ENCODE results near the gene COPS3. TPM values are rescaled to one million over a fixed set of nuclear protein-coding genes. Genes with fewer than 3 reads are reported as not detected.

The COPS3 gene
- total RNA-seq, 4 donors from 2014 or later, result 51.8 to 85.3 (median 54.8) TPM

GRCh38 chr17:17242246-17242645 is 38.8 kb downstream of the COPS3 start:
- WGBS, 2 donors (ENCODE audit: low coverage in 1 of 2), result 83% methylated on average over 1 of the region's 7 CpGs; no CpG with 5 or more reads in 1 of the 2 donors
- Histone ChIP-seq H3K9me3 (no peaks in the 10 kb centered on the region), H3K4me3 (no peak overlapping the region), H3K4me1 (peaks cover 0 to 12% (median 0%) of the 10 kb centered on the region in 3 donors), H3K27ac (no peak overlapping the region), H3K36me3 (peaks cover 0 to 22% of the 10 kb centered on the region in 2 donors), H3K27me3 (no peaks in the 10 kb centered on the region)
- no peak for ATAC-seq
- TF ChIP-seq POLR2A (IDR thresholded peaks at IDR 0.05) (no peak), POLR2AphosphoS5 (IDR thresholded peaks at IDR 0.05) (no peak), EP300 (IDR thresholded peaks at IDR 0.05) (no peak), CTCF (IDR thresholded peaks at IDR 0.05) (no peak)

DNA sequence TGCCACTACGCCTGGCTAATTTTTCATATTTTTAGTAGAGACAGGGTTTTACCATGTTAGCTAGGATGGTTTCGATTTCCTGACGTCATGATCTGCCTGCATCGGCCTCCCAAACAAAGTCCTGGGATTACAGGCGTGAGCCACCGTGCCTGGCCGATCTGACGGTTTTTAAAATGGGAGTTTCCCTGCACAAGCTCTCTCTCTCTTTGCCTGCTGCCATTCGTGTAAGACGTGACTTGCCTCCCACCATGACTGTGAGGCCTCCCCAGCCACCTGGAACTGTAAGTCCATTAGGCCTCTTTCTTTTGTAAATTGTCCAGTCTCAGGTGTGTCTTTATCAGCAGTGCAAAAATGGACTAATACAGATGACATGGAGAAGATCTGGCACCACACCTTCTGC is 39.4 kb downstream of the COPS3 start:
- Histone ChIP-seq H3K4me1 (peaks cover 0 to 12% (median 0%) of the 10 kb centered on the region in 3 donors), H3K9me3 (no peaks in the 10 kb centered on the region), H3K27me3 (no peaks in the 10 kb centered on the region), H3K36me3 (peaks cover 0 to 16% of the 10 kb centered on the region in 2 donors), H3K27ac (no peak overlapping the region), H3K4me3 (no peak overlapping the region)
- TF ChIP-seq POLR2A (IDR thresholded peaks at IDR 0.05) (no peak), EP300 (IDR thresholded peaks at IDR 0.05) (no peak), POLR2AphosphoS5 (IDR thresholded peaks at IDR 0.05) (no peak), CTCF (IDR thresholded peaks at IDR 0.05) (no peak)
- 53 to 74% methylated on average over 3 to 7 of the region's 10 CpGs for WGBS, 2 donors (ENCODE audit: low coverage in 1 of 2)
- no peak for ATAC-seq

DNA sequence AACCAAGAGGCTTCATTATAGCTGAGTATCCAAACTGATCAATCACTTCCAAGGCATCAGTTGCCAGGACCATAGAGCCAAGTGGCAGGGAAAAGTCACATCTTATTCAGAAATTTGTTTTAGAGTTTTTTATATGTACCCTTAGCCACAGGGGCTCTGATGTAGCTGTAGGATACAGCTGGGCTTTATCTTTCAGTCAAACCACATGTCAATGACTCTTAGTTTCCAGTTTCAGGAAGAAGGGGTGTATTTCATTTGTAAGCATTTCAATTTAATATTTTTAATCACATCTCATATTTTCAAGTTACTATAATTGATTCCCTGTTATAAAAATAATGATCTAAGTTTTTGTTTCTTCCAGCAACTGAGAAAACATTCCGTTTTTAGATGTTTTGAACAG is 41.2 kb downstream of the COPS3 start:
- 79 to 82% methylated on average over 1 of the region's 1 CpG for WGBS, 2 donors (ENCODE audit: low coverage in 1 of 2)
- H3K27ac ChIP-seq, result no peak overlapping the region
- TF ChIP-seq EP300 (IDR thresholded peaks at IDR 0.05), result no peak
- no peak for TF ChIP-seq CTCF (IDR thresholded peaks at IDR 0.05)
- no peak for TF ChIP-seq POLR2AphosphoS5 (IDR thresholded peaks at IDR 0.05)
- TF ChIP-seq POLR2A (IDR thresholded peaks at IDR 0.05), result no peak

DNA sequence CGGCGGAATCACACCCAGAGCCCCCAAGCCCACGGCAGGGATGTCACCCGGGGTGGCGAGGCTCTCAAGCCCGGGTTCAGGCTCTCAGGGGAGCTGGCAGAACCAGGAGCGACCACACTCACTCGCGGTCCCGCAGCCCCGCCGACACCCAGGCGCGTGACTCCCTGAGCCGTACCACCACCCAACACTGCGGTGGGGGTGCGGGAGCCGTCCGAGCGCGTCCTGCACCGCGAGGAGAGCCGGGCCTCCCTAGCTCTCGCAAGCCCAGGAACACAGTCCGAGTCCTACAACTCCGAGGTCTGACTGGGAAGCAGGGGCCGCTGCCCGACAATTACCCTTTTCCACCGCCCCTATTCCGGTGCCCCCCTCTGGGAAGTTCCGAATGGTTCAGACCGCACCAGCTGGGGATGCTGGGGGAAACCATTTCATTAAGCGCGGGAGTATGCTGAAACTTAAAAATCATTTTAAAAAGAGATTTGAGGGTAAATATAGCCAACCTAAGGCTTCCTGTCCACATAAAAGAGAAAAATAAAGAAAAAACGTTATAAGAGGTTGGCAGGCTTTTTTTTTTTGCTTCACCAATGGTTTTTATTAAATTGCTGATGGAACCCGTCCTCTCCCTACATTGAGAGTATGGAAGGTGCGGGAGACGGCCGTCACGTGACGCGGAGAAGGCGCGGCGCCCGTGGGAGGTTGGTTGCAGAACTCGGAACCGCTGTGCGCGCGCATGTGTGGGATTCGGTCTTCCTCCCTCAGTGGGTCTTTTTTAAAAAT is 43.8 kb downstream of the COPS3 start, which contains the start of gene FLCN:
TSS of gene FLCN (minus strand) at position 143 of the 774 bp plus-strand sequence. CDS start 9,031 bp downstream, outside the sequence.
- WGBS, 2 donors (ENCODE audit: low coverage in 1 of 2), result 0% methylated on average over 19 to 24 of the region's 53 CpGs
- ATAC-seq, result peak; percentile 93
- Histone ChIP-seq H3K27ac (peak within 1 kb of the TSS; percentile 86 to 97 (median 96)), H3K36me3 (peaks cover 0 to 9% of the 10 kb centered on the region in 2 donors), H3K9me3 (no peaks in the 10 kb centered on the region), H3K4me3 (peak within 1 kb of the TSS; percentile 88 to 95), H3K4me1 (peaks cover 0 to 49% (median 10%) of the 10 kb centered on the region in 3 donors), H3K27me3 (no peaks in the 10 kb centered on the region)
- TF ChIP-seq POLR2A (IDR thresholded peaks at IDR 0.05), result peak; percentile 74 to 83
- TF ChIP-seq EP300 (IDR thresholded peaks at IDR 0.05), result no peak
- peak in 2 of 4 experiments; percentile 37 to 51 for TF ChIP-seq CTCF (IDR thresholded peaks at IDR 0.05)
- peak; percentile 82 for TF ChIP-seq POLR2AphosphoS5 (IDR thresholded peaks at IDR 0.05)

More for the DNA sequence above, 41.2 kb downstream of the COPS3 start:
- H3K9me3 ChIP-seq, result no peaks in the 10 kb centered on the region
- peaks cover 0 to 27% (median 10%) of the 10 kb centered on the region in 3 donors for H3K4me1 ChIP-seq
- H3K27me3 ChIP-seq, result no peaks in the 10 kb centered on the region
- H3K36me3 ChIP-seq, result no peaks in the 10 kb centered on the region
- ATAC-seq, result no peak
- H3K4me3 ChIP-seq, result no peak overlapping the region
